ENCODE data around the gene SCCPDH.
"Not testable (repeated sequence)": the region's sequence is repeated elsewhere in the genome, so short reads cannot be mapped to it uniquely, and the experiment has no call there.

SCCPDH gene

GRCh38 chr1:246708166-246708565 is 16.0 kb upstream of the SCCPDH start:
- in situ Hi-C loops (cut with MboI; ENCODE audit: low pct_unique_long_range_greater_than_20kb, low sequenced_read_pairs, unreplicated experiment) = no loop called here
- TF ChIP-seq CTCF (IDR thresholded peaks at IDR 0.05; ENCODE audit: extremely low read depth, insufficient read depth, missing control alignments) = no peak
- DNase-seq (ENCODE audit: low spot score) = no peak

- in situ Hi-C loops (cut with MboI; ENCODE audit: low pct_unique_long_range_greater_than_20kb, low sequenced_read_pairs, unreplicated experiment) = no loop called here
- TF ChIP-seq CTCF (IDR thresholded peaks at IDR 0.05; ENCODE audit: extremely low read depth, insufficient read depth, missing control alignments) = no peak
- no peak for DNase-seq (ENCODE audit: low spot score)
These were observed 15.0 kb upstream of the SCCPDH start for GRCh38 chr1:246709196-246709595.

GRCh38 chr1:246709835-246710234 is 14.4 kb upstream of the SCCPDH start:
- no peak for TF ChIP-seq CTCF (IDR thresholded peaks at IDR 0.05; ENCODE audit: extremely low read depth, insufficient read depth, missing control alignments)
- in situ Hi-C loops (cut with MboI; ENCODE audit: low pct_unique_long_range_greater_than_20kb, low sequenced_read_pairs, unreplicated experiment) = no loop called here
- no peak for DNase-seq (ENCODE audit: low spot score)

- TF ChIP-seq CTCF (IDR thresholded peaks at IDR 0.05; ENCODE audit: extremely low read depth, insufficient read depth, missing control alignments) = no peak
- in situ Hi-C loops (cut with MboI; ENCODE audit: low pct_unique_long_range_greater_than_20kb, low sequenced_read_pairs, unreplicated experiment) = no loop called here
- DNase-seq (ENCODE audit: low spot score) = no peak
These were observed 12.6 kb upstream of the SCCPDH start for GRCh38 chr1:246711548-246712003.

- DNase-seq (ENCODE audit: low spot score); in situ Hi-C loops (cut with MboI; ENCODE audit: low pct_unique_long_range_greater_than_20kb, low sequenced_read_pairs, unreplicated experiment): not testable (repeated sequence)
These were observed 11.8 kb upstream of the SCCPDH start for GRCh38 chr1:246712428-246712827.

GRCh38 chr1:246719361-246719760 is 4.8 kb upstream of the SCCPDH start:
- DNase-seq (ENCODE audit: low spot score); in situ Hi-C loops (cut with MboI; ENCODE audit: low pct_unique_long_range_greater_than_20kb, low sequenced_read_pairs, unreplicated experiment): not testable (repeated sequence)

- DNase-seq (ENCODE audit: low spot score); in situ Hi-C loops (cut with MboI; ENCODE audit: low pct_unique_long_range_greater_than_20kb, low sequenced_read_pairs, unreplicated experiment): not testable (repeated sequence)
These were observed 3.4 kb upstream of the SCCPDH start for GRCh38 chr1:246720814-246721213.

GRCh38 chr1:246722720-246723119 is 1.5 kb upstream of the SCCPDH start:
- no peak for TF ChIP-seq CTCF (IDR thresholded peaks at IDR 0.05; ENCODE audit: extremely low read depth, insufficient read depth, missing control alignments)
- DNase-seq (ENCODE audit: low spot score) = no peak
- in situ Hi-C loops (cut with MboI; ENCODE audit: low pct_unique_long_range_greater_than_20kb, low sequenced_read_pairs, unreplicated experiment) = no loop called here
